HCT116 (cell line): Measurements from ENCODE around the gene PRAMEF27. TPM values are rescaled to one million over a fixed set of nuclear protein-coding genes. Genes with fewer than 3 reads are reported as not detected.
"Not testable (repeated sequence)": the region's sequence is repeated elsewhere in the genome, so short reads cannot be mapped to it uniquely, and the experiment has no call there.

ENCODE experiments used
- ATAC-seq: fragments of 200-7000 bp; cut with Tn5 transposase; 2 replicates; pipeline ENCODE4 v1.9.1; 2020; ENCODE audit warnings: mild to moderate bottlenecking, moderate library complexity
- BruUV-seq: library from RNA; stranded (reverse); fragments of 400-500 nt; replicated peaks from 2 replicates; lab custom pipeline; 2021; lab: Mats Ljungman, UMichigan
- CTCF ChIA-PET: fragments of 300-600 bp; sonication (Branson Sonifier 250); formaldehyde crosslinking; loops from one replicate; lab custom pipeline; 2021; ENCODE audit warnings: antibody characterized with exemption; lab: Charles Lee
- POLR2A ChIA-PET: fragments of 300-600, 350-600 bp; sonication (Branson Sonifier 250); formaldehyde crosslinking; loops from one replicate; lab custom pipeline; 2021; ENCODE audit warnings: antibody characterized with exemption; lab: Charles Lee
- RAD21 ChIA-PET, 2 experiments: fragments of 300-600 bp; sonication (Branson Sonifier 250); formaldehyde crosslinking; loops; one replicate each; lab custom pipeline; 2023; ENCODE audit warnings: low total read pairs in 2 of 2; ENCODE audit not compliant: uncharacterized antibody in 2 of 2, unreplicated experiment in 2 of 2, low non-redundant PET in 1 of 2; lab: Charles Lee
- DNase-seq: peaks from one replicate; pipeline ENCODE4 v3.0.0-alpha.2; 2010; ENCODE audit warnings: low read depth, low spot score
- H2AFZ ChIP-seq: fragments of 200-600 bp; shearing (Covaris generic), sonication (generic); 2 replicates; pipeline ENCODE4 v1.6.1; 2017; ENCODE audit warnings: low read depth, mixed run types, mixed read lengths, antibody characterized with exemption, low read length; ENCODE audit not compliant: poor library complexity, severe bottlenecking
- H3K27ac ChIP-seq: 2 replicates; pipeline ENCODE4 v1.5.1; 2012; ENCODE audit warnings: low read depth, low read length
- H3K27me3 ChIP-seq: fragments of 200-600 bp; sonication (generic); 2 replicates; pipeline ENCODE4 v1.6.1; 2016; ENCODE audit warnings: mixed run types, low read length, mixed read lengths; ENCODE audit not compliant: insufficient read depth
- H3K36me3 ChIP-seq, 2 experiments: fragments of 200-500 bp in 1 of 2; fragments of 200-600 bp in 1 of 2; sonication (Bioruptor generic) in 1 of 2; sonication (generic) in 1 of 2; 2 replicates each; pipeline versions ENCODE4 v1.5.1 to v1.6.1; 2014 to 2016; ENCODE audit warnings: low read length in 2 of 2, inconsistent platforms in 1 of 2, mixed read lengths in 1 of 2, mixed run types in 1 of 2; ENCODE audit not compliant: insufficient read depth in 2 of 2, control insufficient read depth in 1 of 2
- H3K4me1 ChIP-seq, 2 experiments: fragments of 200-600 bp in 1 of 2; sonication (generic) in 1 of 2; 2 replicates each; pipeline versions ENCODE4 v1.5.1 to v1.6.1; 2012 to 2017; ENCODE audit warnings: low read length in 2 of 2, inconsistent platforms in 1 of 2, mild to moderate bottlenecking in 1 of 2, mixed read lengths in 1 of 2, mixed run types in 1 of 2, moderate library complexity in 1 of 2; ENCODE audit not compliant: insufficient read depth in 2 of 2, control insufficient read depth in 1 of 2
- H3K4me2 ChIP-seq: fragments of 200-600 bp; sonication (generic); 2 replicates; pipeline ENCODE4 v1.6.1; 2017; ENCODE audit warnings: mixed run types, low read length, mixed read lengths
- H3K4me3 ChIP-seq, 2 experiments: fragments of 200-600 bp in 1 of 2; sonication (generic) in 1 of 2; replicated peaks in 1 of 2; 2 replicates each; pipeline ENCODE4 v1.5.1; 2011 to 2016; ENCODE audit warnings: low read length in 2 of 2, control low read depth in 1 of 2, low read depth in 1 of 2, mild to moderate bottlenecking in 1 of 2, mixed read lengths in 1 of 2, mixed run types in 1 of 2
- H3K79me2 ChIP-seq: fragments of 200-600 bp; sonication (generic); 2 replicates; pipeline ENCODE4 v1.6.1; 2017; ENCODE audit warnings: mild to moderate bottlenecking, mixed run types, low read length, moderate library complexity, mixed read lengths; ENCODE audit not compliant: insufficient read depth
- H3K9ac ChIP-seq: fragments of 200-600 bp; sonication (generic); 2 replicates; pipeline ENCODE4 v1.6.1; 2016; ENCODE audit warnings: low read length, mixed read lengths
- H3K9me2 ChIP-seq: fragments of 200-600 bp; sonication (generic), shearing (Covaris generic); 2 replicates; pipeline ENCODE4 v1.6.1; 2017; ENCODE audit warnings: mixed run types, mild to moderate bottlenecking, moderate library complexity; ENCODE audit not compliant: insufficient read depth
- H3K9me3 ChIP-seq, 2 experiments: fragments of 200-500 bp in 1 of 2; fragments of 200-600 bp in 1 of 2; sonication (Bioruptor generic) in 1 of 2; sonication (generic) in 1 of 2; 2 replicates each; pipeline ENCODE4 v1.6.1; 2014 to 2017; ENCODE audit warnings: low read length in 2 of 2, mixed read lengths in 2 of 2, inconsistent platforms in 1 of 2, low read depth in 1 of 2, mild to moderate bottlenecking in 1 of 2, mixed run types in 1 of 2, moderate library complexity in 1 of 2; ENCODE audit not compliant: control insufficient read depth in 1 of 2, insufficient read depth in 1 of 2
- H4K20me1 ChIP-seq: fragments of 200-600 bp; sonication (generic), shearing (Covaris generic); 2 replicates; pipeline ENCODE4 v1.6.1; 2017; ENCODE audit warnings: mixed run types, mild to moderate bottlenecking, moderate library complexity; ENCODE audit not compliant: insufficient read depth
- intact Hi-C: fragments of 100-400 bp; cut with micrococcal nuclease; formaldehyde crosslinking; loops from 2 replicates; pipeline ENCODE4 v1.10.0; 2022
- total RNA-seq: library from RNA; stranded (reverse); gene quantifications from one replicate; pipeline ENCODE4 v1.2.1, GENCODE V29; 2021; ENCODE audit not compliant: unreplicated experiment

Gene PRAMEF27
- total RNA-seq, 1 experiment from 2014 or later: not detected

DNA sequence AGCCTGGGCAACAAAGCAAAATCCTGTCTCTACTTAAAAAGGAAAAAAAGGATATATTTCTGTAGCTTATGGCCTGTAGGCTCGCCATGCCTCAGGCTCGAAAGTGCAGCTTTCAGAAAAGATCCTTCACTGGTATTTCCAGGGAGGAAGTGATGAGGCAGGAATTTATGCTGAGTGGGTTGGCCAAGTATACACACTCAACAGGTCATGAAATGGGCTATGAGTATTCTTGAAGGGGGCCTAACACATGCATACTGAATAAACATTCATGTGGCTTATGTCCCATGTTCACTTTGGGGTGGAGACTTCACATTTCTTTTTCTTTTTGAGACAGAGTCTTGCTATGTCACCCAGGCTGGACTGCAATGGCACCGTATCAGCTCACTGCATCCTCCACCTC is 47.0 kb downstream of the PRAMEF27 start:
- H3K4me2 ChIP-seq, H3K4me1 ChIP-seq, H3K9me2 ChIP-seq, ATAC-seq, H3K9ac ChIP-seq, CTCF ChIA-PET, H3K27ac ChIP-seq, H3K79me2 ChIP-seq, RAD21 ChIA-PET, H3K4me3 ChIP-seq, H3K36me3 ChIP-seq, H3K9me3 ChIP-seq, intact Hi-C loops, DNase-seq, BruUV-seq, H4K20me1 ChIP-seq, H3K27me3 ChIP-seq, POLR2A ChIA-PET, H2AFZ ChIP-seq: not testable (repeated sequence)

DNA sequence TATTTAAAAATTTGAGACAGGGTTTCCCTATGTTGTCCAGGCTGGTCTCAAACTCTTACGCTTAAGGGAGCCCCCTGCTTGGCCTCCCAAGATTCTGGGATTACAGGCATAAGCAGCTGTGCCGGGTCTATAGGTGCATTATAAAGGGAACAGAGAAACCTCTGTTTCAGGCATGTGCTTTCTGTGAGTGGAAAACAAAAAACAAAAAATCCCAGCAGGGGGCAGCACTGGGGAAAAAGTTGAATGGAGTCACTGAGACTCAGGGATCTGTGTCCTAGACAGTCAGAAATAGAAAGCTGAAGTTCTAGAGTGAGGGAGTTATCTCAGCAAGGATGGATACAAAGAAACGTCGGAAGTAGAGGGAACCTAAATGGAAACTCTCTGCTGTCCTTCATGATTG is 50.6 kb downstream of the PRAMEF27 start:
- BruUV-seq, RAD21 ChIA-PET, CTCF ChIA-PET, H2AFZ ChIP-seq, H3K4me2 ChIP-seq, DNase-seq, H3K79me2 ChIP-seq, H3K9me3 ChIP-seq, H3K27me3 ChIP-seq, H3K27ac ChIP-seq, intact Hi-C loops, H3K36me3 ChIP-seq, H3K9ac ChIP-seq, H3K9me2 ChIP-seq, POLR2A ChIA-PET, H4K20me1 ChIP-seq, H3K4me1 ChIP-seq, H3K4me3 ChIP-seq: not testable (repeated sequence)
- ATAC-seq: peak; percentile 57

Other genes with a start within 250 kb of the PRAMEF27 start
- not detected for gene PRAMEF11, start 225.2 kb downstream of the PRAMEF27 start, total RNA-seq
- not detected for gene HNRNPCL1, start 207.9 kb downstream of the PRAMEF27 start, total RNA-seq
- gene PRAMEF2, start 199.5 kb downstream of the PRAMEF27 start, total RNA-seq: not detected
- not detected for gene PRAMEF4, start 170.4 kb downstream of the PRAMEF27 start, total RNA-seq
- gene PRAMEF10, start 158.3 kb downstream of the PRAMEF27 start, total RNA-seq: not detected
- not detected for gene PRAMEF7, start 140.0 kb downstream of the PRAMEF27 start, total RNA-seq
- not detected for gene PRAMEF6, start 109.0 kb downstream of the PRAMEF27 start, total RNA-seq
- gene HNRNPCL3, start 4.2 kb upstream of the PRAMEF27 start, total RNA-seq: not detected
- not detected for gene PRAMEF25, start 14.2 kb upstream of the PRAMEF27 start, total RNA-seq
- not detected for gene HNRNPCL2, start 60.3 kb upstream of the PRAMEF27 start, total RNA-seq
- gene PRAMEF26, start 99.4 kb upstream of the PRAMEF27 start, total RNA-seq: not detected
- not detected for gene HNRNPCL4, start 109.1 kb upstream of the PRAMEF27 start, total RNA-seq
- not detected for gene PRAMEF9, start 115.3 kb upstream of the PRAMEF27 start, total RNA-seq
- gene PRAMEF13, start 144.8 kb upstream of the PRAMEF27 start, total RNA-seq: not detected
- gene PRAMEF18, start 169.6 kb upstream of the PRAMEF27 start, total RNA-seq: not detected
- gene PRAMEF5, start 197.6 kb upstream of the PRAMEF27 start, total RNA-seq: not detected
- gene PRAMEF8, start 228.6 kb upstream of the PRAMEF27 start, total RNA-seq: not detected
- gene PRAMEF33, start 247.0 kb upstream of the PRAMEF27 start, total RNA-seq: not detected